NT2/D1 (cell line): ENCODE data around the gene LARP4B.

ENCODE experiments used
- DNase-seq: peaks from one replicate; pipeline ENCODE4 v3.0.0-alpha.2; 2011; ENCODE audit warnings: low read depth, low spot score
- H3K27me3 ChIP-seq: 2 replicates; pipeline ENCODE4 v1.6.0; 2011; ENCODE audit warnings: mild to moderate bottlenecking; ENCODE audit not compliant: insufficient read length, insufficient read depth
- H3K36me3 ChIP-seq: 2 replicates; pipeline ENCODE4 v1.6.1; 2011; ENCODE audit warnings: mild to moderate bottlenecking, low read length, mixed read lengths; ENCODE audit not compliant: insufficient read depth, insufficient read length
- H3K4me1 ChIP-seq: 2 replicates; pipeline ENCODE4 v1.5.1; 2011; ENCODE audit not compliant: insufficient read depth, insufficient read length
- H3K4me3 ChIP-seq: 2 replicates; pipeline ENCODE4 v1.5.1; 2011; ENCODE audit warnings: low read depth; ENCODE audit not compliant: insufficient read length
- H3K9ac ChIP-seq: 2 replicates; pipeline ENCODE4 v1.6.0; 2011; ENCODE audit warnings: low read depth; ENCODE audit not compliant: insufficient read length
- H3K9me3 ChIP-seq: 2 replicates; pipeline ENCODE4 v1.5.1; 2011; ENCODE audit warnings: mild to moderate bottlenecking, low read length; ENCODE audit not compliant: insufficient read depth
- SUZ12 ChIP-seq: IDR thresholded peaks from 2 replicates; pipeline ENCODE4 v1.6.1; 2011; ENCODE audit not compliant: insufficient read length, insufficient read depth; ENCODE audit errors: extremely low read depth
- YY1 ChIP-seq: IDR thresholded peaks from 2 replicates; pipeline ENCODE4 v1.6.1; 2011; ENCODE audit not compliant: insufficient read length, insufficient read depth
- ZNF274 ChIP-seq: IDR thresholded peaks from 2 replicates; pipeline ENCODE4 v1.6.1; 2011; ENCODE audit warnings: mild to moderate bottlenecking, low read depth, low read length

The LARP4B gene

DNA sequence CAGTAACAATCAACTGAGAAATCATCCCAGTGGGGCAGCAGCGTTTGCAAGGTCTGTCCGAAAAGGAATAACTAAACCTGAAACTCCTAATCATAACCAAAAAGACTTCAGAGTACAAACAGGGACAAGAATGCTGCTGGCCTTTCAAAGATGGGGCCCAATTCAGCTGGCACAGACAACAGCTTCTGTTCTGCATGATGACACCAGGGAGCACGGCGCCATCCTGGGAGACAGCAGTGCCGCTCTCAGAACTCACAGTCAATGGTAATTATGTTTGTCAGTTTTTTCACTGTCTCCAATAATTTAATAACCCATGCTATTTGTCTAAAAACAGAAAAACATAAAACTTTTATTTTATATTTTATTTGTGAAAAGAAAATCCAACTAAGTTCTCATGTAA, 90.0 kb downstream of the LARP4B start:
- no peaks in the 10 kb centered on the region for H3K4me1 ChIP-seq
- H3K4me3 ChIP-seq = no peak overlapping the region
- DNase-seq = no peak
- no peaks in the 10 kb centered on the region for H3K27me3 ChIP-seq
- H3K9me3 ChIP-seq = no peaks in the 10 kb centered on the region
- H3K36me3 ChIP-seq = peaks cover 67% of the 10 kb centered on the region
- no peak overlapping the region for H3K9ac ChIP-seq
- TF ChIP-seq ZNF274 (no peak), YY1 (no peak), SUZ12 (no peak)

- TF ChIP-seq ZNF274 = no peak
- TF ChIP-seq SUZ12 = no peak
- TF ChIP-seq YY1 = no peak
- no peak for DNase-seq
- Histone ChIP-seq H3K9ac (no peak overlapping the region), H3K4me1 (no peaks in the 10 kb centered on the region), H3K4me3 (no peak overlapping the region), H3K36me3 (peaks cover 80% of the 10 kb centered on the region), H3K27me3 (no peaks in the 10 kb centered on the region), H3K9me3 (no peaks in the 10 kb centered on the region)
Observed at GRCh38 chr10:839550-840205, 91.8 kb downstream of the LARP4B start.

DNA sequence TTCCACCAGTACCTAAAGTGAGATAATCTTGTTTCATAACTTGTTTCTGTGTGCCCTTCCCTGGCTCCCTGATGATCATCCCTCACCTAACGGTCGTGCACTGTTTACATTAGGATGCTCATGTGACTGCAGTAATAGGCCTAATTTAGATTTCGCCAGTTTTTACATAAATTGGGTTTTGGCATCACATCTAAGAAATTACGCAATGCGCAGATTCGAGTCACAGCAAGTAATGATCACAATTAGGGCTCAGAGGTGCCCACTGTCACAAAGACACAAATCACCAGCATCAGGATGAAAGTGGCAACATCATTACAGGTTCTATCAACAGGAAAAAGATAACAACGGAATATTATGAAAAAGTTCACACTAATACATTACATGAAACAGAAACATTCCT, 94.7 kb downstream of the LARP4B start:
- TF ChIP-seq ZNF274 (no peak), YY1 (no peak), SUZ12 (no peak)
- Histone ChIP-seq H3K36me3 (peaks cover 53% of the 10 kb centered on the region), H3K9me3 (no peaks in the 10 kb centered on the region), H3K9ac (no peak overlapping the region), H3K4me1 (no peaks in the 10 kb centered on the region), H3K27me3 (no peaks in the 10 kb centered on the region), H3K4me3 (no peak overlapping the region)
- no peak for DNase-seq

DNA sequence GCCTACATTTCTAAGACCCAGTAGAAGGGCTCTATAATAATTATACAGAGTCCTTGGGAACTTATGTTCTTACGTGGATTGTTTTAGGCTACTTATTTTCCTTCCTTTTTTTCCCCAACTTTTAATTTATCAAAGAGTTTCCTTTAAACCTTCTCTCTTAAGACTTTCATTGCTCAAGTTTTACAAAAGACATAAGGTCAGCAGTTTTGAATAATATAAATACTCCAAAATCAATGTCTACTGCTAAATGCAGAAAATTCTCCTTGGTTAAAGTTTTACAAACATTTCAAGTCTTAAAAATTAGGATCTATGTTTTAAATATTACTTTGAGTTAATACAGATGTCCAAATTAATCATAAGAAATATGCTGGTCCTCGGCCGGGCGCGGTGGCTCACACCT, 97.0 kb downstream of the LARP4B start:
- H3K36me3 ChIP-seq = peaks cover 44% of the 10 kb centered on the region
- H3K9ac ChIP-seq = no peak overlapping the region
- no peak for DNase-seq
- H3K27me3 ChIP-seq = no peaks in the 10 kb centered on the region
- no peaks in the 10 kb centered on the region for H3K4me1 ChIP-seq
- H3K9me3 ChIP-seq = no peaks in the 10 kb centered on the region
- no peak for TF ChIP-seq SUZ12
- H3K4me3 ChIP-seq = no peak overlapping the region

DNA sequence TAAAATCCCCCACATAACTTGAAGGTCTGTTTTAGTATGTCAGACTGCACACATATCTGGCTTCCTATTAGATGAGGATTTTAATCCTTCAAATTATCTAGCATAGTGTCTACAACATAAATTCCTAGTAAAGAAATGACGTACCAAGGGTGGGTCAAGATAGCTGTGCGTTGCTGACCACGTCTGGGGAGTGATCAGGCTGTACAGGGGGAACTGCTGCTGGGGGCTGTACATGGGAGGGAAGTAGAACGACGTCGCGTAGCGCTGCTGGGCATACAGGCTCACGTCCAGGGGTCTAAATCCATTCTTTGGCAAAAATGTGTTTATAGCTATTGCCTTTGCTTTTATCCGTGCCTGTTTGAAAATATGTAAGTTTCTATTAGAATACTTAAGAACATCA, 102.3 kb downstream of the LARP4B start:
- peaks cover 56% of the 10 kb centered on the region for H3K36me3 ChIP-seq

DNA sequence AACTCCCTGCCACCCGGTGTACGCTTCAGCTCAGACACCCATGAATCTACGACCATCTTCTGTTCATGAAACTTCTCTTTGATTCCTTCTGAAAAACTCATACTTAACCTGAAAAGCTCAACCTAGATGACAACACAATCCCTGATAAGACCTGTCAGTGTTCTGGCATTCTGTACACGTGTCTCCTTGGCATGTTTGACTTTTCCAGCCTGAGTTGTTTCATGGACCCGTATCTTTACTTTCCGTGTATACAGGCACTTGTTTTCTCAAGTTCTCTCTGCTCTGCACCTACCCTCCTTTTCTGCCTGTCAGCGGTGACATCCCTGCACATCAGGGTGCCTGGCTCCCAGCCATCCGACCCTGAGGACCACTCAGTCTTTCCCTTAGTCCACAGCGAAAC, 103.3 kb downstream of the LARP4B start:
- no peak for TF ChIP-seq YY1
- no peak for TF ChIP-seq ZNF274
- no peak for TF ChIP-seq SUZ12
- H3K4me3 ChIP-seq = no peak overlapping the region
- no peaks in the 10 kb centered on the region for H3K4me1 ChIP-seq
- no peak overlapping the region for H3K9ac ChIP-seq
- H3K27me3 ChIP-seq = no peaks in the 10 kb centered on the region
- no peaks in the 10 kb centered on the region for H3K9me3 ChIP-seq
- DNase-seq = no peak
- peaks cover 67% of the 10 kb centered on the region for H3K36me3 ChIP-seq

More for the DNA sequence above, 102.3 kb downstream of the LARP4B start:
- Histone ChIP-seq H3K4me3 (no peak overlapping the region), H3K9ac (no peak overlapping the region), H3K9me3 (no peaks in the 10 kb centered on the region), H3K4me1 (no peaks in the 10 kb centered on the region), H3K27me3 (no peaks in the 10 kb centered on the region)
- DNase-seq = no peak
- TF ChIP-seq YY1 (no peak), ZNF274 (no peak), SUZ12 (no peak)

GRCh38 chr10:824946-825345, 106.6 kb downstream of the LARP4B start:
- H3K36me3 ChIP-seq = peaks cover 91% of the 10 kb centered on the region

More at GRCh38 chr10:824946-825345, 106.6 kb downstream of the LARP4B start:
- H3K9me3 ChIP-seq = no peaks in the 10 kb centered on the region
- H3K4me3 ChIP-seq = no peak overlapping the region
- DNase-seq = no peak
- no peak for TF ChIP-seq YY1
- no peak for TF ChIP-seq ZNF274
- TF ChIP-seq SUZ12 = no peak
- no peaks in the 10 kb centered on the region for H3K4me1 ChIP-seq
- H3K27me3 ChIP-seq = no peaks in the 10 kb centered on the region
- no peak overlapping the region for H3K9ac ChIP-seq
